ENCODE data around the gene DIPK1C. TPM values are rescaled to one million over a fixed set of nuclear protein-coding genes. Genes with fewer than 3 reads are reported as not detected.

The DIPK1C gene
- total and polyA plus RNA-seq, 2 of the 4 experiments (the other 2 are of a cell fraction), result not detected

DNA sequence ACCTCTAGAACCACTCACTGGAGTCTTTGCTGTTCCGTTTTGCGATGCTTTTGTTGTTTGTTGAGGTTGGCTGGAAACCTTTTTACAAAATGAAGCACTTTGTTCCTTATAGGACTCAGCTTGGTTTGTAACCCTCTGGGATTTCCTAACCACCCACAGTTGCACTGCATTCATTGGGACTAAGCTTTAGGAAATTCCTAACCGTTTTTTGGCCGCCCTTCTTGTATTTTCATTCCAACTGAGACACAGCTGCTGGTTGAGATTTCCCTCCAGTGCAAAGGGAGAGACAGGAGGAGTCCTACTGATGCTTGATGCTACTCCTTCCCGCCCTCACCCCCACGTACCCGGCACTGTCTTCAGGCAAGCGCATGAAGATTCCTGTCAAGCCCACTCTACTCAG is 6.1 kb upstream of the DIPK1C start:
- intact Hi-C loops (cut with micrococcal nuclease) (no loop called here), dilution Hi-C loops (cut with HindIII; ENCODE audit: low sequenced_read_pairs, unreplicated experiment) (no loop called here), in situ Hi-C loops (cut with MboI; ENCODE audit: low sequenced_read_pairs) (no loop called here)
- Histone ChIP-seq H3K23ac (ENCODE audit: low read depth, low read length) (no peak overlapping the region), H4K5ac (ENCODE audit: low read depth, low read length) (no peak overlapping the region), H3K4me2 (ENCODE audit: low read depth, low read length) (no peak overlapping the region), H3K4me3 (ENCODE audit: insufficient read depth, low read depth, low read length) (no peak overlapping the region), H3K36me3 (ENCODE audit: control insufficient read depth, insufficient read depth, low read length) (no peaks in the 10 kb centered on the region), H2AK9ac (replicated peaks; ENCODE audit: low read depth, low read length, poor library complexity) (no peak overlapping the region), H3K9me3 (ENCODE audit: control insufficient read depth, insufficient read depth, low read length) (no peaks in the 10 kb centered on the region), H4K91ac (ENCODE audit: insufficient read depth, low read depth, low read length) (no peak overlapping the region), H3K27ac (ENCODE audit: insufficient read depth, low read length) (no peak overlapping the region), H4K20me1 (ENCODE audit: insufficient read depth, low read length) (no peaks in the 10 kb centered on the region), H3K56ac (ENCODE audit: extremely low read depth, insufficient read depth, low read length) (no peak overlapping the region), H3K27me3 (ENCODE audit: control insufficient read depth, insufficient read depth, low read length) (peaks cover 27% of the 10 kb centered on the region), H3K4me1 (ENCODE audit: control insufficient read depth, insufficient read depth, low read length) (no peaks in the 10 kb centered on the region), H3K9ac (ENCODE audit: low read depth, low read length) (no peak overlapping the region), H3K79me1 (ENCODE audit: low read depth in 1 of 2, low read length in 2 of 2) (no peaks in the 10 kb centered on the region), H2BK15ac (ENCODE audit: low read depth, low read length) (no peak overlapping the region), H3K4ac (ENCODE audit: low read depth, low read length) (no peak overlapping the region), H2AK5ac (ENCODE audit: low read depth, low read length) (no peak overlapping the region), H2BK20ac (ENCODE audit: low read depth, low read length) (no peak overlapping the region), H3K18ac (ENCODE audit: low read depth, low read length) (no peak overlapping the region), H3K9me1 (ENCODE audit: insufficient read depth, low read length) (no peaks in the 10 kb centered on the region), H3K14ac (replicated peaks; ENCODE audit: low read depth, low read length) (no peak overlapping the region), H4K8ac (ENCODE audit: low read depth in 2 of 2, low read length in 2 of 2) (no peak overlapping the region), H2AFZ (replicated peaks; ENCODE audit: low read length, poor library complexity) (no peak overlapping the region), H2BK5ac (ENCODE audit: low read depth, low read length, poor library complexity, severe bottlenecking) (no peak overlapping the region), H2BK120ac (ENCODE audit: low read depth, low read length) (no peak overlapping the region)
- ChIA-PET POLR2A (ENCODE audit: unreplicated experiment) (no interaction called here), CTCF (no interaction called here)
- 100% methylated on average over 1 of the region's 8 CpGs; no CpG with 5 or more reads in 1 of the 2 experiments for WGBS, 2 experiments (ENCODE audit: extremely low coverage in 2 of 2, insufficient read length in 1 of 2)
- TF ChIP-seq RCOR1 (IDR thresholded peaks at IDR 0.05; ENCODE audit: insufficient replicate concordance, low read length), result no peak
- no peak for TF ChIP-seq BHLHE40 (IDR thresholded peaks at IDR 0.05; ENCODE audit: low read depth, low read length)
- no peak for TF ChIP-seq MXI1 (IDR thresholded peaks at IDR 0.05; ENCODE audit: borderline replicate concordance, low read depth, low read length)
- no peak for TF ChIP-seq CHD1 (IDR thresholded peaks at IDR 0.05; ENCODE audit: low read depth, low read length)
- no peak for TF ChIP-seq MAFK (IDR thresholded peaks at IDR 0.05; ENCODE audit: low read depth, low read length)
- no peak for TF ChIP-seq ELK1 (IDR thresholded peaks at IDR 0.05; ENCODE audit: borderline replicate concordance, low read depth, low read length)
- TF ChIP-seq RAD21 (IDR thresholded peaks at IDR 0.05; ENCODE audit: low read length), result no peak
- no peak for TF ChIP-seq CEBPB (IDR thresholded peaks at IDR 0.05; ENCODE audit: low read depth, low read length)
- TF ChIP-seq, protein P1, sequence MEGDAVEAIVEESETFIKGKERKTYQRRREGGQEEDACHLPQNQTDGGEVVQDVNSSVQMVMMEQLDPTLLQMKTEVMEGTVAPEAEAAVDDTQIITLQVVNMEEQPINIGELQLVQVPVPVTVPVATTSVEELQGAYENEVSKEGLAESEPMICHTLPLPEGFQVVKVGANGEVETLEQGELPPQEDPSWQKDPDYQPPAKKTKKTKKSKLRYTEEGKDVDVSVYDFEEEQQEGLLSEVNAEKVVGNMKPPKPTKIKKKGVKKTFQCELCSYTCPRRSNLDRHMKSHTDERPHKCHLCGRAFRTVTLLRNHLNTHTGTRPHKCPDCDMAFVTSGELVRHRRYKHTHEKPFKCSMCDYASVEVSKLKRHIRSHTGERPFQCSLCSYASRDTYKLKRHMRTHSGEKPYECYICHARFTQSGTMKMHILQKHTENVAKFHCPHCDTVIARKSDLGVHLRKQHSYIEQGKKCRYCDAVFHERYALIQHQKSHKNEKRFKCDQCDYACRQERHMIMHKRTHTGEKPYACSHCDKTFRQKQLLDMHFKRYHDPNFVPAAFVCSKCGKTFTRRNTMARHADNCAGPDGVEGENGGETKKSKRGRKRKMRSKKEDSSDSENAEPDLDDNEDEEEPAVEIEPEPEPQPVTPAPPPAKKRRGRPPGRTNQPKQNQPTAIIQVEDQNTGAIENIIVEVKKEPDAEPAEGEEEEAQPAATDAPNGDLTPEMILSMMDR (conservative IDR thresholded peaks at IDR 0.05; ENCODE audit: low read depth, low read length), result no peak
- no peak for TF ChIP-seq RFX5 (IDR thresholded peaks at IDR 0.05; ENCODE audit: low read depth, low read length)
- no peak for TF ChIP-seq FOS (IDR thresholded peaks at IDR 0.05; ENCODE audit: low read depth, low read length)
- TF ChIP-seq NFE2L2 (IDR thresholded peaks at IDR 0.05; ENCODE audit: low read depth, low read length), result no peak
- TF ChIP-seq SMC3 (IDR thresholded peaks at IDR 0.05; ENCODE audit: low read depth, low read length), result no peak
- no peak for TF ChIP-seq POLR2A (IDR thresholded peaks at IDR 0.05; ENCODE audit: low read depth, low read length)
- no peak for TF ChIP-seq MAZ (IDR thresholded peaks at IDR 0.05; ENCODE audit: borderline replicate concordance, low read depth, low read length)
- no peak for TF ChIP-seq USF2 (IDR thresholded peaks at IDR 0.05; ENCODE audit: low read depth, low read length)
- DNase-seq (no peak), ATAC-seq (ENCODE audit: low read depth) (no peak)
- no TSS peak for BruUV-seq (replicated peaks)

All from IMR-90 (cell line).